OCI-LY3 (cell line): ENCODE results near the gene BCKDHB.
A peak's percentile ranks its signal among the peaks of the same experiment; 100 is the strongest.
"Not testable (repeated sequence)": the region's sequence is repeated elsewhere in the genome, so short reads cannot be mapped to it uniquely, and the experiment has no call there.

Experiments used
- H2AFZ ChIP-seq: fragments of 200-600, 300-600 bp; shearing (Covaris generic); 2 replicates; pipeline ENCODE4 v1.6.0; 2014; ENCODE audit warnings: antibody characterized with exemption, low read depth, low read length
- H3K27ac ChIP-seq: fragments of 200-600, 300-600 bp; sonication (generic); 2 replicates; pipeline ENCODE4 v1.5.1; 2014; ENCODE audit warnings: mild to moderate bottlenecking, low read length, moderate library complexity, mixed read lengths
- H3K27me3 ChIP-seq: fragments of 200-600, 300-600 bp; sonication (generic); 2 replicates; pipeline ENCODE4 v1.6.1; 2014; ENCODE audit warnings: low read depth, low read length, mixed read lengths
- H3K36me3 ChIP-seq: fragments of 200-600, 300-600 bp; sonication (generic); replicated peaks from 2 replicates; pipeline ENCODE3; 2014; ENCODE audit warnings: low read depth, low read length, mixed read lengths
- H3K4me1 ChIP-seq: fragments of 300-600, 200-600 bp; sonication (generic); 2 replicates; pipeline ENCODE4 v1.6.1; 2014; ENCODE audit warnings: low read length, mixed read lengths
- H3K4me2 ChIP-seq: fragments of 200-600, 300-600 bp; sonication (generic); 2 replicates; pipeline ENCODE4 v1.6.1; 2014; ENCODE audit warnings: low read length, mixed read lengths
- H3K4me3 ChIP-seq: fragments of 300-600, 200-600 bp; sonication (generic); 2 replicates; pipeline ENCODE4 v1.5.1; 2014; ENCODE audit warnings: antibody characterized with exemption, mild to moderate bottlenecking, low read length, moderate library complexity
- H3K79me2 ChIP-seq: fragments of 300-600, 200-600 bp; shearing (Covaris generic); 2 replicates; pipeline ENCODE4 v1.6.1; 2014; ENCODE audit warnings: mild to moderate bottlenecking, low read length, mixed read lengths
- H3K9ac ChIP-seq: fragments of 300-600, 200-600 bp; shearing (Covaris generic); 2 replicates; pipeline ENCODE4 v1.6.0; 2014; ENCODE audit warnings: mild to moderate bottlenecking, low read length, moderate library complexity
- H3K9me3 ChIP-seq: fragments of 200-600, 300-600 bp; shearing (Covaris generic); 2 replicates; pipeline ENCODE4 v1.6.1; 2014; ENCODE audit warnings: low read length, mixed read lengths; ENCODE audit not compliant: insufficient read depth
- H4K20me1 ChIP-seq: fragments of 200-600, 300-600 bp; sonication (generic); 2 replicates; pipeline ENCODE4 v1.6.1; 2016; ENCODE audit warnings: low read length, mixed read lengths; ENCODE audit not compliant: insufficient read depth
- CTCF ChIP-seq: fragments of 200-600, 300-600 bp; sonication (generic); IDR thresholded peaks from 2 replicates; pipeline ENCODE4 v1.5.1; 2014; ENCODE audit warnings: antibody characterized with exemption, low read length, low read depth
- EZH2phosphoT487 ChIP-seq: fragments of 200-600 bp; shearing (Covaris generic); IDR thresholded peaks from 2 replicates; pipeline ENCODE4 v1.6.1; 2018; ENCODE audit warnings: antibody characterized with exemption, mixed run types, low read depth

The BCKDHB gene

GRCh38 chr6:80106418-80107235 lies at the start of gene BCKDHB:
BCKDHB (plus strand) TSS chr6:80106671; CDS start chr6:80106694, 23 bp downstream.
- Histone ChIP-seq H3K9me3 (no peaks in the 10 kb centered on the region), H3K27ac (peak within 1 kb of the TSS; percentile 34; the same call in 1 of the 2 replicates), H3K27me3 (no peaks in the 10 kb centered on the region), H3K79me2 (peaks cover 29% of the 10 kb centered on the region), H3K4me2 (peak within 1 kb of the TSS; percentile 81), H4K20me1 (no peaks in the 10 kb centered on the region), H3K4me3 (peak within 1 kb of the TSS; percentile 91), H2AFZ (peak within 1 kb of the TSS; percentile 85), H3K36me3 (peaks cover 5% of the 10 kb centered on the region), H3K4me1 (peaks cover 25% of the 10 kb centered on the region), H3K9ac (peak within 1 kb of the TSS; percentile 77)
- TF ChIP-seq CTCF: no peak
- no peak for TF ChIP-seq EZH2phosphoT487

GRCh38 chr6:80060774-80061173 lies 45.7 kb upstream of the BCKDHB start:
- TF ChIP-seq CTCF (no peak), EZH2phosphoT487 (no peak)
- H2AFZ ChIP-seq: no peak overlapping the region
- no peaks in the 10 kb centered on the region for H3K79me2 ChIP-seq
- no peak overlapping the region for H3K4me2 ChIP-seq
- no peaks in the 10 kb centered on the region for H3K4me1 ChIP-seq
- no peak overlapping the region for H3K4me3 ChIP-seq
- no peaks in the 10 kb centered on the region for H3K9me3 ChIP-seq
- peaks cover 3% of the 10 kb centered on the region for H3K36me3 ChIP-seq
- no peaks in the 10 kb centered on the region for H3K27me3 ChIP-seq
- no peaks in the 10 kb centered on the region for H4K20me1 ChIP-seq
- H3K27ac ChIP-seq: no peak overlapping the region
- H3K9ac ChIP-seq: no peak overlapping the region

GRCh38 chr6:80068146-80068545 lies 38.3 kb upstream of the BCKDHB start:
- H4K20me1 ChIP-seq, H3K27ac ChIP-seq, H3K4me2 ChIP-seq, H3K9ac ChIP-seq, H3K27me3 ChIP-seq, H3K4me3 ChIP-seq, H3K36me3 ChIP-seq, H3K9me3 ChIP-seq, H3K79me2 ChIP-seq, H3K4me1 ChIP-seq, H2AFZ ChIP-seq: not testable (repeated sequence)

- H3K79me2 ChIP-seq, H3K4me1 ChIP-seq, H3K27ac ChIP-seq, H3K9me3 ChIP-seq, H3K4me2 ChIP-seq, H3K27me3 ChIP-seq, H3K36me3 ChIP-seq, H3K4me3 ChIP-seq, H3K9ac ChIP-seq, H2AFZ ChIP-seq, H4K20me1 ChIP-seq: not testable (repeated sequence)
These were observed 36.0 kb upstream of the BCKDHB start for GRCh38 chr6:80070431-80070830.

GRCh38 chr6:80077067-80077466 lies 29.4 kb upstream of the BCKDHB start:
- H4K20me1 ChIP-seq: no peaks in the 10 kb centered on the region
- H3K4me3 ChIP-seq: no peak overlapping the region
- H3K4me2 ChIP-seq: no peak overlapping the region
- no peaks in the 10 kb centered on the region for H3K36me3 ChIP-seq
- H3K27ac ChIP-seq: no peak overlapping the region
- TF ChIP-seq EZH2phosphoT487 (no peak), CTCF (no peak)
- H3K9me3 ChIP-seq: no peaks in the 10 kb centered on the region
- H3K4me1 ChIP-seq: peaks cover 4% of the 10 kb centered on the region; the same call in 1 of the 2 replicates
- H2AFZ ChIP-seq: no peak overlapping the region
- no peaks in the 10 kb centered on the region for H3K27me3 ChIP-seq
- no peaks in the 10 kb centered on the region for H3K79me2 ChIP-seq
- no peak overlapping the region for H3K9ac ChIP-seq
